ENCODE results near the gene TSPAN18.
A peak's percentile ranks its signal among the peaks of the same experiment; 100 is the strongest.

The TSPAN18 gene

GRCh38 chr11:44949160-44950030 is 222.6 kb downstream of the TSPAN18 start:
- no peak for DNase-seq

GRCh38 chr11:44950031-44950624 is 223.4 kb downstream of the TSPAN18 start:
- DNase-seq = no peak

GRCh38 chr11:44950625-44951476 is 224.1 kb downstream of the TSPAN18 start, which contains the start of gene TP53I11:
TSS of gene TP53I11 (minus strand) at chr11:44950883. CDS start at chr11:44938335, 12,548 bp downstream.
- peak; percentile 52 for DNase-seq

- no peak for DNase-seq
Measured at GRCh38 chr11:44952082-44952481, 225.3 kb downstream of the TSPAN18 start.

GRCh38 chr11:44952500-44953260 is 225.9 kb downstream of the TSPAN18 start:
- DNase-seq = no peak

- DNase-seq = no peak
Measured at GRCh38 chr11:44954051-44954906, 227.5 kb downstream of the TSPAN18 start.

- DNase-seq = peak; percentile 11
Measured at GRCh38 chr11:44955015-44955738, 228.4 kb downstream of the TSPAN18 start.

GRCh38 chr11:44957040-44957515 is 230.3 kb downstream of the TSPAN18 start:
- DNase-seq = no peak

- no peak for DNase-seq
Measured at GRCh38 chr11:44957776-44958564, 231.2 kb downstream of the TSPAN18 start.

- DNase-seq = no peak
Measured at GRCh38 chr11:44959064-44959463, 232.3 kb downstream of the TSPAN18 start.

GRCh38 chr11:44960200-44960845 is 233.6 kb downstream of the TSPAN18 start:
- DNase-seq = no peak

- no peak for DNase-seq
Measured at GRCh38 chr11:44962464-44962863, 235.7 kb downstream of the TSPAN18 start.

GRCh38 chr11:44963136-44963535 is 236.4 kb downstream of the TSPAN18 start:
- no peak for DNase-seq

GRCh38 chr11:44963948-44964347 is 237.2 kb downstream of the TSPAN18 start:
- no peak for DNase-seq

- no peak for DNase-seq
Measured at GRCh38 chr11:44964526-44965209, 237.9 kb downstream of the TSPAN18 start.

GRCh38 chr11:44966694-44967093 is 239.9 kb downstream of the TSPAN18 start:
- DNase-seq = no peak

- DNase-seq = no peak
Measured at GRCh38 chr11:44967930-44968496, 241.3 kb downstream of the TSPAN18 start.

- no peak for DNase-seq
Measured at GRCh38 chr11:44968510-44968909, 241.7 kb downstream of the TSPAN18 start.
